Esophagus squamous epithelium (tissue), 5 donors: ENCODE data around the gene PLSCR1. TPM values are rescaled to one million over a fixed set of nuclear protein-coding genes. Genes with fewer than 3 reads are reported as not detected.
"Not testable (repeated sequence)": the region's sequence is repeated elsewhere in the genome, so short reads cannot be mapped to it uniquely, and the experiment has no call there.

Experiments used
- DNase-seq: peaks from one replicate; lab custom pipeline; 2025; lab: John Stamatoyannopoulos, UW
- H3K27ac ChIP-seq, 4 donors: fragments of 200-600 bp; sonication (generic); one replicate each; pipeline ENCODE4 v1.5.1; 2016 to 2019; ENCODE audit warnings: mild to moderate bottlenecking in 1 of 4
- H3K27me3 ChIP-seq, 4 donors: fragments of 200-600 bp; sonication (generic); 1 replicate in 3 of 4; 2 replicates in 1 of 4; pipeline versions ENCODE4 v1.5.1 to v1.6.0; 2017 to 2021; ENCODE audit warnings: antibody characterized with exemption in 1 of 4
- H3K36me3 ChIP-seq, 3 donors: fragments of 200-600 bp; sonication (generic); one replicate each; pipeline ENCODE4 v1.5.1; 2016 to 2019
- H3K4me1 ChIP-seq, 3 donors: fragments of 200-600 bp; sonication (generic); one replicate each; pipeline ENCODE4 v1.5.1; 2017 to 2019
- H3K4me3 ChIP-seq, 4 donors: fragments of 200-600 bp; sonication (generic); 1 replicate in 3 of 4; 2 replicates in 1 of 4; pipeline ENCODE4 v1.5.1; 2016 to 2019; ENCODE audit warnings: mild to moderate bottlenecking in 2 of 4, moderate library complexity in 1 of 4
- H3K9me3 ChIP-seq, 3 donors: fragments of 200-600 bp; sonication (generic); one replicate each; pipeline ENCODE4 v1.5.1; 2016 to 2019
- CTCF ChIP-seq, 6 experiments: fragments of 450-650 bp in 4 of 6; fragments of 200-600 bp in 2 of 6; sonication (generic) in 2 of 6; IDR thresholded peaks; one replicate each; pipeline ENCODE4 v1.5.1; 2016 to 2019; ENCODE audit warnings: antibody characterized with exemption in 6 of 6, mild to moderate bottlenecking in 4 of 6, moderate library complexity in 4 of 6
- POLR2A ChIP-seq, 4 donors: fragments of 450-650 bp; IDR thresholded peaks; one replicate each; pipeline ENCODE4 v1.6.1; 2017; ENCODE audit warnings: antibody characterized with exemption in 4 of 4, mild to moderate bottlenecking in 4 of 4, moderate library complexity in 3 of 4
- WGBS, 2 donors: methylation state at CpG; one replicate each; pipeline ENCODE4 v1.1.5; 2018; 5-methylcytosine and 5-hydroxymethylcytosine counted together
- intact Hi-C: fragments of 100-400 bp; cut with DNase I; formaldehyde crosslinking; loops from one replicate; pipeline ENCODE4 v1.15.0; 2022
- total RNA-seq, 4 donors: library from RNA; depleted of rRNA; stranded (reverse); fragments of >200 nt; gene quantifications; one replicate each; pipeline ENCODE4 v1.1.0, GENCODE V29; 2016
- donor health status: DM: yes; HTN: yes; CAD: no.

The PLSCR1 gene
- total RNA-seq, 4 donors from 2014 or later = 51.1 to 138 (median 63.3) TPM

- intact Hi-C loops = no loop called here
- no peaks in the 10 kb centered on the region for H3K4me1 ChIP-seq
These were observed 59.1 kb downstream of the PLSCR1 start for GRCh38 chr3:146485297-146485696.

GRCh38 chr3:146476094-146476740 lies 68.2 kb downstream of the PLSCR1 start:
- intact Hi-C loops = no loop called here
- Histone ChIP-seq H3K4me1 (peaks cover 0 to 5% (median 0%) of the 10 kb centered on the region in 3 donors), H3K27ac (no peak overlapping the region), H3K9me3 (no peaks in the 10 kb centered on the region), H3K27me3 (peaks cover 0 to 6% (median 0%) of the 10 kb centered on the region in 4 donors), H3K36me3 (no peaks in the 10 kb centered on the region), H3K4me3 (no peak overlapping the region)
- DNase-seq = no peak
- TF ChIP-seq CTCF (IDR thresholded peaks at IDR 0.05) (no peak), POLR2A (IDR thresholded peaks at IDR 0.05) (no peak)
- 79 to 82% methylated on average over 4 to 6 of the region's 6 CpGs for WGBS, 2 donors

More at GRCh38 chr3:146485297-146485696, 59.1 kb downstream of the PLSCR1 start:
- H3K9me3 ChIP-seq = no peaks in the 10 kb centered on the region
- no peak overlapping the region for H3K27ac ChIP-seq
- H3K27me3 ChIP-seq = no peaks in the 10 kb centered on the region
- no peak overlapping the region for H3K4me3 ChIP-seq
- TF ChIP-seq CTCF (IDR thresholded peaks at IDR 0.05) (no peak), POLR2A (IDR thresholded peaks at IDR 0.05) (no peak)
- no peaks in the 10 kb centered on the region for H3K36me3 ChIP-seq
- no peak for DNase-seq

- DNase-seq, intact Hi-C loops, H3K9me3 ChIP-seq, H3K4me1 ChIP-seq, H3K4me3 ChIP-seq, H3K36me3 ChIP-seq, H3K27me3 ChIP-seq, H3K27ac ChIP-seq: not testable (repeated sequence)
- whole genome bisulfite sequencing, 2 donors = 69 to 73% methylated on average over 2 of the region's 2 CpGs
These were observed 69.4 kb downstream of the PLSCR1 start for GRCh38 chr3:146474976-146475375.

GRCh38 chr3:146473726-146474125 lies 70.7 kb downstream of the PLSCR1 start:
- DNase-seq = no peak
- TF ChIP-seq CTCF (IDR thresholded peaks at IDR 0.05) (no peak), POLR2A (IDR thresholded peaks at IDR 0.05) (no peak)
- WGBS, 2 donors = 89 to 90% methylated on average over 2 of the region's 2 CpGs
- Histone ChIP-seq H3K27me3 (peaks cover 0 to 6% (median 0%) of the 10 kb centered on the region in 4 donors), H3K4me1 (peaks cover 0 to 20% (median 5%) of the 10 kb centered on the region in 3 donors), H3K36me3 (no peaks in the 10 kb centered on the region), H3K27ac (no peak overlapping the region), H3K9me3 (no peaks in the 10 kb centered on the region), H3K4me3 (no peak overlapping the region)
- intact Hi-C loops = no loop called here

GRCh38 chr3:146472611-146473010 lies 71.8 kb downstream of the PLSCR1 start:
- H3K27me3 ChIP-seq = peaks cover 0 to 6% (median 0%) of the 10 kb centered on the region in 4 donors
- H3K4me3 ChIP-seq = no peak overlapping the region
- H3K4me1 ChIP-seq = peaks cover 0 to 20% (median 5%) of the 10 kb centered on the region in 3 donors
- intact Hi-C loops = no loop called here
- no peaks in the 10 kb centered on the region for H3K9me3 ChIP-seq
- WGBS, 2 donors = 86 to 87% methylated on average over 1 of the region's 1 CpG
- no peak overlapping the region for H3K27ac ChIP-seq
- no peaks in the 10 kb centered on the region for H3K36me3 ChIP-seq
- no peak for DNase-seq
- TF ChIP-seq POLR2A (IDR thresholded peaks at IDR 0.05) (no peak), CTCF (IDR thresholded peaks at IDR 0.05) (no peak)
